ENCODE data around the gene S100A8.

DNA sequence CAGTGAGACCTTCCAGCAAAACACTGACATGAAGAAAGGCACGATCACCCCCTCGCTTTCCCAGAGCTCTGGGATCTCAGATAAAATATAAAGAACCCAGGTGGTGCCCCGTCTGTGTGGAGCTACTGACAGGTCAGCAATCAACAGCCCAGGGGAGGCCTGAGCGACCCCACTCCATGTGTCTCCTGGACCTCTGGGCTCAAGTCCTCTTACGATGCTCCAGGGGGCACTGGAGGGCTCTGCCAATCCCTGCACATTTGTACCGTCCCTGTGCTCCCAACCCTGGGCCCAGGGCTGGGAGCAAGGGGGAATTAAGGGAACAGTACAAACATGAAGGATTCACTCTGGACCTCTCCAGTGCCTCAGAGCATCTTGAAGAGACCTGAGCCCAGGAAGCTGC, 37.9 kb upstream of the S100A8 start:
- TF ChIP-seq, protein P1, sequence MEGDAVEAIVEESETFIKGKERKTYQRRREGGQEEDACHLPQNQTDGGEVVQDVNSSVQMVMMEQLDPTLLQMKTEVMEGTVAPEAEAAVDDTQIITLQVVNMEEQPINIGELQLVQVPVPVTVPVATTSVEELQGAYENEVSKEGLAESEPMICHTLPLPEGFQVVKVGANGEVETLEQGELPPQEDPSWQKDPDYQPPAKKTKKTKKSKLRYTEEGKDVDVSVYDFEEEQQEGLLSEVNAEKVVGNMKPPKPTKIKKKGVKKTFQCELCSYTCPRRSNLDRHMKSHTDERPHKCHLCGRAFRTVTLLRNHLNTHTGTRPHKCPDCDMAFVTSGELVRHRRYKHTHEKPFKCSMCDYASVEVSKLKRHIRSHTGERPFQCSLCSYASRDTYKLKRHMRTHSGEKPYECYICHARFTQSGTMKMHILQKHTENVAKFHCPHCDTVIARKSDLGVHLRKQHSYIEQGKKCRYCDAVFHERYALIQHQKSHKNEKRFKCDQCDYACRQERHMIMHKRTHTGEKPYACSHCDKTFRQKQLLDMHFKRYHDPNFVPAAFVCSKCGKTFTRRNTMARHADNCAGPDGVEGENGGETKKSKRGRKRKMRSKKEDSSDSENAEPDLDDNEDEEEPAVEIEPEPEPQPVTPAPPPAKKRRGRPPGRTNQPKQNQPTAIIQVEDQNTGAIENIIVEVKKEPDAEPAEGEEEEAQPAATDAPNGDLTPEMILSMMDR (conservative IDR thresholded peaks at IDR 0.05) = no peak
- no peak for TF ChIP-seq ZFX (IDR thresholded peaks at IDR 0.05)

Measured in C4-2B (cell line).